GM10248 (cell line): ENCODE results near the gene PILRA.
"Not testable (repeated sequence)": the region's sequence is repeated elsewhere in the genome, so short reads cannot be mapped to it uniquely, and the experiment has no call there.

ENCODE experiments used
- CTCF ChIA-PET: fragments of 300-600 bp; sonication (Branson Sonifier 250); formaldehyde crosslinking; extraction: SDS; loops from one replicate; lab custom pipeline; 2021; ENCODE audit warnings: antibody characterized with exemption; lab: Yijun Ruan, JAX
- POLR2A ChIA-PET: fragments of 350-650 bp; sonication (Branson Sonifier 250); formaldehyde crosslinking; extraction: SDS; loops from one replicate; lab custom pipeline; 2020; ENCODE audit warnings: antibody characterized with exemption; lab: Yijun Ruan, JAX
- DNase-seq: peaks from one replicate; pipeline ENCODE4 v3.0.0; 2012; ENCODE audit errors: extremely low spot score
- CTCF ChIP-seq: IDR thresholded peaks from 2 replicates; pipeline ENCODE4 v1.5.1; 2012; ENCODE audit warnings: mild to moderate bottlenecking, low read depth; ENCODE audit errors: extremely low read depth, missing control alignments, control extremely low read depth

The PILRA gene

DNA sequence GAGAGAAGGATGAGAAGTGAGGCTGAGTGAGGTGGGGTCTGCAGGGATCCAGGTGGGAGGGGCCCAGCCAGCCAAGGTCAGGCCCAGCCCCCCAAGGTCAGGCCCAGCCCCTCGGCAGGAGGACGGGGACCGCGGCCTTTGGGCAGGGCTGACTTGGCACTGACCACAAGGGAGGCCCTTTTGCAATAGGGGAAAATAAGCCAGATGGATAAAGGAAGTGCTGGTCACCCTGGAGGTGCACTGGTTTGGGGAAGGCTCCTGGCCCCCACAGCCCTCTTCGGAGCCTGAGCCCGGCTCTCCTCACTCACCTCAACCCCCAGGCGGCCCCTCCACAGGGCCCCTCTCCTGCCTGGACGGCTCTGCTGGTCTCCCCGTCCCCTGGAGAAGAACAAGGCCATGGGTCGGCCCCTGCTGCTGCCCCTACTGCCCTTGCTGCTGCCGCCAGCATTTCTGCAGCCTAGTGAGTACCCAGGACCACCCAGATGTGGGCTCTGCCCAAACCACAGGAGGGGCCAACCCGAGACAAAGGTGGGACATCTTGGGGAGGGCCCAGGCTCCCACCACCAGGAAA is at the start of gene PILRA:
PILRA (plus strand) TSS at position 227 of the 571 bp plus-strand sequence; CDS start at position 397, 170 bp downstream.
- no peak for DNase-seq
- CTCF ChIA-PET, result interaction anchor here (1.3 to 2.6 kb wide), 2 partner anchors 34 to 35 kb away, joined by 3 to 16 read pairs; no protein-coding TSS in a partner anchor
- POLR2A ChIA-PET, result no interaction called here
- TF ChIP-seq CTCF, result no peak

- POLR2A ChIA-PET, CTCF ChIA-PET: not testable (repeated sequence)
These were observed 49.1 kb upstream of the PILRA start for GRCh38 chr7:100324194-100324593.

GRCh38 chr7:100325671-100326070 is 47.6 kb upstream of the PILRA start:
- POLR2A ChIA-PET, CTCF ChIA-PET, DNase-seq: not testable (repeated sequence)

More at GRCh38 chr7:100324194-100324593, 49.1 kb upstream of the PILRA start:
- not testable (repeated sequence) for DNase-seq

GRCh38 chr7:100326914-100327313 is 46.4 kb upstream of the PILRA start:
- DNase-seq, CTCF ChIA-PET, POLR2A ChIA-PET: not testable (repeated sequence)

DNA sequence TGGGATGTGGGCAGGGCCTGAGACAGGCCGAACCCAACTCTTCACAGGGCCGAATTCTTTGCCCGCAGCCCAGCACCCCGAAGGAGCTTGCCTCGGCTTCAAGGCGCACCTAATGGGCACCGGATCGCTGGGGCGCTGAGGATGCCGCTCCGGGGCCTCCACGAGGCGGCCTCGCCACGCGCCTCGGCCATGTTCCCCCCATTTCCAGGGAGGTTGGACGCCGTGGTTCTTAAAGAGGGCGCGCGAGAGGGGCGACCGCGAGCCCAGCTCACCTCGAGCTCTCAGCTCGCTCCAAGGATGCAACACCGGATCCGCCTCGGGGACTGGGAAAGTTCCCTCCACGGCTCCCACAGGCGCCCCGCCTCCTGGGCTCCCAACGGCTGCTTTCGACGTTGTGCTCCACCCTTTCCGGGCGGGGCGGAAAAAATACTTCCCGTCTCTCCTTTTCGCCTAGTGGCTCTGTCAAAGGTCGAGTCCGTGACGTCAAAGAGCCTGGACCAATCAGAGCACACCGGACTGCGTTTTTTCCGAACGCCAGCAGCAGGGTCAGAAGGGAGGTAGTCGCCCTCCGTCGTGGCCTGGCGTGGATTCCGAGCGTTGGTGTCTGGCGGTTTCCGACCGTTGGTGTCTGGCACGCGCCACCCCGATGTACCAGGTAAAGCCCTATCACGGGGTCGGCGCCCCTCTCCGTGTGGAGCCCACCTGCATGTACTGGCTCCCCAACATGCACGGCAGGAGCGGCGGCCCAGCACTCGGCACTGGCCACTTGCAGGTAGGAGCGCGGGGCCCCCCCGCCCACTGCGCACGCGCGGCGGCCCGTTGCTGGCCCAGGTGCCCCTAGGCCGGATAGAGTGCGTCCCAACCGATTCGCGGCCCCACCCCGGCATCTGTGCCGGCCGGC is 37.5 kb upstream of the PILRA start:
- POLR2A ChIA-PET, result interaction anchor here (0.6 kb wide), 1 partner anchor 72 kb away, joined by 3 read pairs; no protein-coding TSS in a partner anchor
- DNase-seq, result peak; percentile 86
- CTCF ChIA-PET, result interaction anchor here (1.9 kb wide), 1 partner anchor 9 kb away, joined by 5 read pairs; no protein-coding TSS in a partner anchor

DNA sequence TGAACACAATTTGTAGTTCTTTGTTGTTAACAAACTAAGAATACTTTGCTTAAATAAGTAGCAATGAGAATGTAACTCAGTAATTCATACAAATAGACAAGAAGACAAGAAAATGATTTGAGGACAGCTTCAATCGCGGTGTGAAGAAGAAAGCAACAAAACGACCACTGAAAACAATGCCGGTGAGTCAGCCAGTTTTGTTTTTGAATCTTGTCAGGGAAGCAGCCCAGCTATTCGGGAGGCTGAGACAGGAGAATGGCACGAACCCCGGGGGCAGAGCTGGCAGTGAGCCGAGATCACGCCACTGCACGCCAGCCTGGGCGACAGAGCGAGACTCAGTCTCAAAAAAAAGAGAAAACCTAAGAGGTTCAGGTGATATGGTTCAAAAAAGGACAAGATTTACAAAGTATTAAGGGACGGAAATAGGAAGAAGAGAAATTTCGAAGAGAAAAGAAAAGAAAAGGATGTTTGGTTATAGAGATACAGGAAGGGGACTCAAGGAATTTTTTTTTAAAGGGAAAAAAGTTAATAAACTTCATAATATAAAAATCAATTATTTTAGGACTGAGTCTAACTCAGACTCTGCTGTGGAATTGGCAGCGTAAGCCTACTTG is 35.1 kb upstream of the PILRA start:
- DNase-seq, CTCF ChIA-PET, POLR2A ChIA-PET: not testable (repeated sequence)

GRCh38 chr7:100341286-100341685 is 32.0 kb upstream of the PILRA start:
- POLR2A ChIA-PET, CTCF ChIA-PET, DNase-seq: not testable (repeated sequence)

DNA sequence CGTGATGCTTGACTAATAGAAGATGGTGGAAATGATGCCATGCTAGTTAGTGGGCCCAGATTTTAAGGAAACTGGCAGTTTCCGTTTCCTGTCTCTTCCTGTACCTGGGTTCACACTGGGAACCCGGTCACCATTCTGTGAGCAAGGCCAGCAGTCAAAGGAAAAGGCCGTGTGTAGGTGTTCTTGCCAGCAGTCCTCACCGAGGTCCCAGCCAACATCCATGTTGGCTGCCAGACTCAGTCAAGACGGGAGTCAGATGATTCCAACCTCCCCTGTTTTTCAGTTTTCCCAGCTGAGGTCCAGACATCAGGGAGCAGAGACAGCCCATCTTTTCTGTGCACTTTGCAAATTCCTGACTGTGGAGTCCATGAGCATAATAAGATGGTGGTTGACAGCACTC is 30.5 kb upstream of the PILRA start:
- TF ChIP-seq CTCF, result no peak
- ChIA-PET POLR2A (no interaction called here), CTCF (interaction anchor here (3.8 kb wide), 1 partner anchor 210 kb away, joined by 22 read pairs; no protein-coding TSS in a partner anchor)
- no peak for DNase-seq

- DNase-seq, result not testable (repeated sequence)
- ChIA-PET CTCF (interaction anchor here (1.0 to 3.8 kb wide), 12 partner anchors 8 to 233 kb away, joined by 3 to 22 read pairs (median 4); no protein-coding TSS in a partner anchor), POLR2A (interaction anchor here (1.0 to 1.4 kb wide), 3 partner anchors 22 to 122 kb away, joined by 3 to 6 read pairs (median 4); no protein-coding TSS in a partner anchor)
These were observed 29.1 kb upstream of the PILRA start for GRCh38 chr7:100344124-100344559.
